ENCODE data around the gene KL. TPM values are rescaled to one million over a fixed set of nuclear protein-coding genes. Genes with fewer than 3 reads are reported as not detected.

KL gene
- total RNA-seq, 4 donors from 2014 or later: 0.34 to 2.8 (median 1.8) TPM

DNA sequence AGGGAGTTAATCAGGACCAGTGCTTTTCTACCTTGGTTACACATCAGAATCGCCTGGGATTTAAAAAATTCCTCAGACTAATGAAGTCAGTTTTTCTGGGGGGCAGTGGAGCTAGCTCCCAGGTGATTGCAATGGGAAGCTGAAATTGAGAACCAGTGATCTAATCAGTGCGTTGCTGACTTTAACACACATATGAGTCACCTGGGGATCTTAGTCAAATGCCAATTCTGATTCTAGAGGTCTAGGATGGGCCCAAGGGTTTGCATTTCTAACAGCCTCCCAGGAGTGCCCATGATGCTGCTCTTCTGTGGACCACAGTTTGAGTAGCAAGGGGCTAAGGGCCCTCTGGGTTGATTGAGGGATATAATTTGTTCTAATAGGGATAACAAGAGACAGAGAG is 54.5 kb downstream of the KL start:
- TF ChIP-seq POLR2A (IDR thresholded peaks at IDR 0.05): no peak
- TF ChIP-seq, protein P1, sequence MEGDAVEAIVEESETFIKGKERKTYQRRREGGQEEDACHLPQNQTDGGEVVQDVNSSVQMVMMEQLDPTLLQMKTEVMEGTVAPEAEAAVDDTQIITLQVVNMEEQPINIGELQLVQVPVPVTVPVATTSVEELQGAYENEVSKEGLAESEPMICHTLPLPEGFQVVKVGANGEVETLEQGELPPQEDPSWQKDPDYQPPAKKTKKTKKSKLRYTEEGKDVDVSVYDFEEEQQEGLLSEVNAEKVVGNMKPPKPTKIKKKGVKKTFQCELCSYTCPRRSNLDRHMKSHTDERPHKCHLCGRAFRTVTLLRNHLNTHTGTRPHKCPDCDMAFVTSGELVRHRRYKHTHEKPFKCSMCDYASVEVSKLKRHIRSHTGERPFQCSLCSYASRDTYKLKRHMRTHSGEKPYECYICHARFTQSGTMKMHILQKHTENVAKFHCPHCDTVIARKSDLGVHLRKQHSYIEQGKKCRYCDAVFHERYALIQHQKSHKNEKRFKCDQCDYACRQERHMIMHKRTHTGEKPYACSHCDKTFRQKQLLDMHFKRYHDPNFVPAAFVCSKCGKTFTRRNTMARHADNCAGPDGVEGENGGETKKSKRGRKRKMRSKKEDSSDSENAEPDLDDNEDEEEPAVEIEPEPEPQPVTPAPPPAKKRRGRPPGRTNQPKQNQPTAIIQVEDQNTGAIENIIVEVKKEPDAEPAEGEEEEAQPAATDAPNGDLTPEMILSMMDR (IDR thresholded peaks at IDR 0.05): no peak

DNA sequence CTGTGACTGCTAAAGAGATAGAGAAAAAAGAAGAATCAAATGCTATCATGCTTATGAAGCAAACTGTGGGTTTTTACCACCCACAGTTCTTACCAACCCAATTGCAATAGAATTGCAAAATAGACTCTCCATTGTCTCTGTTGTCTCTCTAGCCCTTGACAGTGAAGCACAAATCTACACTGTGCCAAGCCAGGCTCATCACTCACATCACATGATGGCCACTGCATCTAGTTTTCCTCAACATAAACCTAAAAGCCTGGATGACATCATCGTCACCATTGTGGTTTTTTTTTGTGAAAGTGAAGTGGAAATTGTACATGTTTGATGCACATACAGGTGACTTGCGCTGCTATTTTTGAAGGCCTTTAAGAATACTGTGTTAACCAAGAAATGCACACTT is 56.1 kb downstream of the KL start:
- no peak overlapping the region for H3K4me3 ChIP-seq (ENCODE audit: low read depth, poor library complexity, severe bottlenecking)
- intact Hi-C loops (cut with DNase I; ENCODE audit: low total_unique reads): no loop called here
- no peak for DNase-seq (ENCODE audit: low spot score in 2 of 2)
- no peak for TF ChIP-seq POLR2A (IDR thresholded peaks at IDR 0.05)
- TF ChIP-seq, protein P1 (IDR thresholded peaks at IDR 0.05): no peak
- 93 to 96% methylated on average over 2 of the region's 2 CpGs for WGBS, 2 donors

More for the DNA sequence above, 54.5 kb downstream of the KL start:
- intact Hi-C loops (cut with DNase I; ENCODE audit: low total_unique reads): no loop called here
- DNase-seq (ENCODE audit: low spot score in 2 of 2): no peak
- H3K4me3 ChIP-seq (ENCODE audit: low read depth, poor library complexity, severe bottlenecking): no peak overlapping the region
- WGBS, 2 donors: 79 to 81% methylated on average over 2 of the region's 2 CpGs

DNA sequence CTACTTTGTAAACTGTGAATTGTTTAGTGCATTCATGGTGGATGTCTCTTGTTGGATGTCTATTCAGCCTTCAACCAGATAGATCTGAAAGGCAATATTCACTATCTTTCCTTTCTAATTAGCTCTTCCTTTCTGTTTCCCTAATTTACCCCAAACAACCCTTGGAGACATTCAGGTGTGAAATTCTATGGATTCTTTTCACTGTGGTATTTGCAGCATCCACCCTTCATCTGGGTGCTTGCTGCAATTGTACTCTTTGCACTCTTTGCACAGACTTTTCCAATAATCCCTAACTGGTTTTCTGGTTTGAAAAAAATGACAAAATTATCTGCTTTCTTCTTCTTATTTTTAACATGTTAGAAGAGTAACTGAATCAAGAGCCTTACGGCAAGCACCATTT is 56.5 kb downstream of the KL start:
- TF ChIP-seq, protein P1 (IDR thresholded peaks at IDR 0.05): no peak
- no peak for TF ChIP-seq POLR2A (IDR thresholded peaks at IDR 0.05)
- WGBS, 2 donors: 97 to 100% methylated on average over 1 of the region's 1 CpG
- no peak overlapping the region for H3K4me3 ChIP-seq (ENCODE audit: low read depth, poor library complexity, severe bottlenecking)
- DNase-seq (ENCODE audit: low spot score in 2 of 2): no peak
- intact Hi-C loops (cut with DNase I; ENCODE audit: low total_unique reads): no loop called here

DNA sequence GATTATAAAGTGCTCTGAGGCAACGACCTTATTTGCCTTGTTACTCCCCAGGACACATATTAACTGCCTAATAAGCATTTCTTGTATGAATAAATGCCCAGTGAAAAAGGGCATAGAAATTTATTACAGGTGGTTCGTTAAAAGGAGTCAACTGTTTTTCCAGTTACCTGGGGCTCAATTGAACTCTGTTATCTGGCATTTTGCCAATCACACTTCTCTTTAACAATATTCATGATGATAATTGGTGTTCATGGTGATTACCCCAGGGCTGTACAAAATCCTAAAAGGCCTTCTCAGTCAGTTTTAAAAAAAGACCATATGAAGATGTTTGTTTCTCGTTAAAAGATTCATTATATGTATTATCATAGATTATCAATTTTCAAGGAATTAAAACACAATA is 57.1 kb downstream of the KL start:
- 69 to 73% methylated on average over 3 of the region's 3 CpGs for WGBS, 2 donors
- intact Hi-C loops (cut with DNase I; ENCODE audit: low total_unique reads): no loop called here
- no peak for TF ChIP-seq POLR2A (IDR thresholded peaks at IDR 0.05)
- TF ChIP-seq, protein P1 (IDR thresholded peaks at IDR 0.05): no peak
- H3K4me3 ChIP-seq (ENCODE audit: low read depth, poor library complexity, severe bottlenecking): no peak overlapping the region
- DNase-seq (ENCODE audit: low spot score in 2 of 2): no peak

DNA sequence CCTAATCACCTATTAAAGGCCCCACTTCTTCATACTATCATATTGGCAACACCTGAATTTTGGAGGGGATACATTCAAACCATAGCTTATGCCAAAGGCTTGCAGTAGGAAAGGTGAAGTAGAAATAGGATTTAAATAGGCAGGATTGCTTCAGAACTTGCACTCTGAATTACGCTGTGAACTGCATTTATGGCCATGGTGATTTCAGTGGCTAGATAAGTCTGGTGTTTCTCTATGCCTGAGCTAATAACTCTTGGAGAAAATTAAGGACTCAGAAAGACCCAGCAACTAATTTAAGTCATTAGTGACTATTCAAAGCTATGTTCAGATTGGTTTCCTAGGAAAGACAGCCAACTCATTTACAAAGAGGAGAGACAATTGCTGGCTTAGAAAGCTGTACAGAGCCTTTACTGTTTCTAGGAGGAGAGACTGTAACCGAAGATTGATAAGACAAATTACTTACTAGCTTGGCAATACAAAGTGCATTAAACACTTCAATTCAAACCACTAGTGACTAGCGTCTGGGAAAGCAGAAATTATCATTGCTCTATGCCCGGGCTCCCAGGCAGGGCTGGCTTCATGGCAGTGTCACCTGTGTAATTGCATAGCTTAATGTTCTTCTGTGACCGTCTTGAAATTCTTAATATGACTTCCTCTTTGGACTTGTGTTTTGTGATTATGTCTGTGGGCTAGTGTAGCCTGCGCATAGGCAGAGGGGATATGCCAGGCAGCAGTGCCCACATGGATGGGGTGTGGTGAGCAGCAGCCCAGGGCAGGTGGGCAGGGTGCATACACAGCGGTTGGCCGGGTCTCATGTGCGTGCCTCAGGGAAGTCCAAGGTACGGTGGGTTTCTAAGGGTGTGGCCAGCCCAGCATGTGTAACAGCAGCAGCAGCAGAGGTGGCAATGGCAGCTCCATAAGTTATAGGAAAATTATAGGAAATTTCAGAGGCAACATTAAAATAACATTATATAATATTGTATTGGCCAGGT is 60.1 kb downstream of the KL start:
- DNase-seq (ENCODE audit: low spot score in 2 of 2): no peak
- WGBS, 2 donors: 91 to 93% methylated on average over 10 of the region's 10 CpGs
- TF ChIP-seq POLR2A (IDR thresholded peaks at IDR 0.05): no peak
- TF ChIP-seq, protein P1 (IDR thresholded peaks at IDR 0.05): no peak
- no peak overlapping the region for H3K4me3 ChIP-seq (ENCODE audit: low read depth, poor library complexity, severe bottlenecking)
- intact Hi-C loops (cut with DNase I; ENCODE audit: low total_unique reads): no loop called here
